A673 (cell line): Measurements from ENCODE around the gene GGN.

Source experiments
- CTCF ChIP-seq: fragments of 300-800, 200-600 bp; sonication (generic); conservative IDR thresholded peaks from 2 replicates; pipeline ENCODE4 v1.5.1; 2017; ENCODE audit warnings: low read depth, mild to moderate bottlenecking, antibody characterized with exemption, low read length, moderate library complexity, mixed read lengths
- EZH2 ChIP-seq: fragments of 200-600 bp; sonication (generic); IDR thresholded peaks from 2 replicates; pipeline ENCODE4 v1.6.1; 2017; ENCODE audit warnings: borderline replicate concordance, low read depth, mild to moderate bottlenecking, mixed read lengths, antibody characterized with exemption, low read length; ENCODE audit not compliant: poor library complexity, severe bottlenecking

GRCh38 chr19:38375748-38376147 lies 12.1 kb downstream of the GGN start:
- no peak for TF ChIP-seq CTCF
- no peak for TF ChIP-seq EZH2
